ACC112 (cell line): ENCODE data around the gene UPK1B.
"Not testable (repeated sequence)": the region's sequence is repeated elsewhere in the genome, so short reads cannot be mapped to it uniquely, and the experiment has no call there.

Experiments used
- H2AFZ ChIP-seq: fragments of 200-600 bp; sonication (generic); one replicate; pipeline ENCODE4 v1.6.0; 2017; ENCODE audit warnings: antibody characterized with exemption, low read length; ENCODE audit not compliant: unreplicated experiment
- H3K27ac ChIP-seq: fragments of 200-600 bp; sonication (generic); 2 replicates; pipeline ENCODE4 v1.5.1; 2014; ENCODE audit warnings: low read depth, mild to moderate bottlenecking, antibody characterized with exemption, low read length, moderate library complexity
- H3K27me3 ChIP-seq: fragments of 200-600 bp; sonication (generic); 2 replicates; pipeline ENCODE4 v1.6.1; 2014; ENCODE audit warnings: mild to moderate bottlenecking, antibody characterized with exemption, low read length, moderate library complexity, mixed read lengths; ENCODE audit not compliant: insufficient read depth
- H3K36me3 ChIP-seq: fragments of 200-600 bp; sonication (generic); 2 replicates; pipeline ENCODE4 v1.6.1; 2016; ENCODE audit warnings: mild to moderate bottlenecking, antibody characterized with exemption, low read length, moderate library complexity, mixed read lengths; ENCODE audit not compliant: insufficient read depth
- H3K4me1 ChIP-seq: fragments of 200-600 bp; sonication (generic); one replicate; pipeline ENCODE4 v1.6.1; 2016; ENCODE audit warnings: low read length, mixed read lengths; ENCODE audit not compliant: insufficient read depth, unreplicated experiment, control insufficient read depth
- H3K4me3 ChIP-seq: fragments of 200-600 bp; sonication (generic); 2 replicates; pipeline ENCODE4 v1.5.1; 2014; ENCODE audit warnings: mild to moderate bottlenecking, low read depth, low read length
- H3K79me2 ChIP-seq: fragments of 200-600 bp; sonication (generic); one replicate; pipeline ENCODE4 v1.6.0; 2016; ENCODE audit warnings: low read length; ENCODE audit not compliant: control insufficient read depth, unreplicated experiment, insufficient read depth

Gene UPK1B

GRCh38 chr3:119147494-119147893 lies 25.9 kb upstream of the UPK1B start:
- H3K27ac ChIP-seq: no peak overlapping the region
- no peak overlapping the region for H3K4me3 ChIP-seq

GRCh38 chr3:119148493-119149180 lies 24.8 kb upstream of the UPK1B start:
- Histone ChIP-seq H3K4me1 (peaks cover 9% of the 10 kb centered on the region), H3K36me3 (no peaks in the 10 kb centered on the region), H2AFZ (no peak overlapping the region), H3K27me3 (no peaks in the 10 kb centered on the region), H3K27ac (peak overlapping the region; percentile 15), H3K4me3 (no peak overlapping the region), H3K79me2 (no peaks in the 10 kb centered on the region)

More at GRCh38 chr3:119147494-119147893, 25.9 kb upstream of the UPK1B start:
- H3K36me3 ChIP-seq: no peaks in the 10 kb centered on the region
- peaks cover 9% of the 10 kb centered on the region for H3K4me1 ChIP-seq
- no peak overlapping the region for H2AFZ ChIP-seq
- H3K79me2 ChIP-seq: no peaks in the 10 kb centered on the region
- H3K27me3 ChIP-seq: no peaks in the 10 kb centered on the region

GRCh38 chr3:119149484-119149883 lies 23.9 kb upstream of the UPK1B start:
- Histone ChIP-seq H3K36me3 (no peaks in the 10 kb centered on the region), H2AFZ (no peak overlapping the region), H3K27me3 (no peaks in the 10 kb centered on the region), H3K27ac (peak overlapping the region; percentile 15; the same call in 1 of the 2 replicates), H3K4me1 (peaks cover 9% of the 10 kb centered on the region), H3K79me2 (no peaks in the 10 kb centered on the region), H3K4me3 (no peak overlapping the region)

- no peak overlapping the region for H2AFZ ChIP-seq
- no peaks in the 10 kb centered on the region for H3K4me1 ChIP-seq
- H3K4me3 ChIP-seq: no peak overlapping the region
- H3K27ac ChIP-seq: no peak overlapping the region
- no peaks in the 10 kb centered on the region for H3K79me2 ChIP-seq
- H3K27me3 ChIP-seq: no peaks in the 10 kb centered on the region
- no peaks in the 10 kb centered on the region for H3K36me3 ChIP-seq
These were observed 16.5 kb upstream of the UPK1B start for GRCh38 chr3:119156868-119157267.

- Histone ChIP-seq H3K4me3 (no peak overlapping the region), H3K27ac (no peak overlapping the region), H3K27me3 (no peaks in the 10 kb centered on the region), H3K4me1 (no peaks in the 10 kb centered on the region), H2AFZ (no peak overlapping the region), H3K79me2 (no peaks in the 10 kb centered on the region), H3K36me3 (no peaks in the 10 kb centered on the region)
These were observed 15.4 kb upstream of the UPK1B start for GRCh38 chr3:119157971-119158370.

GRCh38 chr3:119160361-119160760 lies 13.0 kb upstream of the UPK1B start:
- Histone ChIP-seq H3K4me3 (no peak overlapping the region), H2AFZ (no peak overlapping the region), H3K27me3 (no peaks in the 10 kb centered on the region), H3K4me1 (no peaks in the 10 kb centered on the region), H3K79me2 (no peaks in the 10 kb centered on the region), H3K27ac (no peak overlapping the region), H3K36me3 (no peaks in the 10 kb centered on the region)

- H2AFZ ChIP-seq: no peak overlapping the region
These were observed 12.6 kb upstream of the UPK1B start for GRCh38 chr3:119160815-119161214.

GRCh38 chr3:119161240-119161639 lies 12.2 kb upstream of the UPK1B start:
- Histone ChIP-seq H3K79me2 (no peaks in the 10 kb centered on the region), H3K4me1 (no peaks in the 10 kb centered on the region), H2AFZ (no peak overlapping the region), H3K27ac (no peak overlapping the region), H3K36me3 (no peaks in the 10 kb centered on the region), H3K4me3 (no peak overlapping the region), H3K27me3 (no peaks in the 10 kb centered on the region)

More at GRCh38 chr3:119160815-119161214, 12.6 kb upstream of the UPK1B start:
- Histone ChIP-seq H3K79me2 (no peaks in the 10 kb centered on the region), H3K4me3 (no peak overlapping the region), H3K27ac (no peak overlapping the region), H3K36me3 (no peaks in the 10 kb centered on the region), H3K4me1 (no peaks in the 10 kb centered on the region), H3K27me3 (no peaks in the 10 kb centered on the region)

GRCh38 chr3:119164745-119165144 lies 8.7 kb upstream of the UPK1B start:
- not testable (repeated sequence) for H3K27me3 ChIP-seq, H3K4me3 ChIP-seq, H3K36me3 ChIP-seq, H2AFZ ChIP-seq, H3K27ac ChIP-seq, H3K4me1 ChIP-seq, H3K79me2 ChIP-seq

- peaks cover 4% of the 10 kb centered on the region for H3K4me1 ChIP-seq
- H2AFZ ChIP-seq: no peak overlapping the region
- H3K27me3 ChIP-seq: no peaks in the 10 kb centered on the region
- no peaks in the 10 kb centered on the region for H3K79me2 ChIP-seq
- no peak overlapping the region for H3K27ac ChIP-seq
- H3K4me3 ChIP-seq: no peak overlapping the region
- no peaks in the 10 kb centered on the region for H3K36me3 ChIP-seq
These were observed 2.6 kb upstream of the UPK1B start for GRCh38 chr3:119170821-119171220.
